GM12865 (cell line): ENCODE data around the gene SP5.

Experiments
- DNase-seq: peaks from one replicate; pipeline ENCODE4 v3.0.0; 2010; ENCODE audit warnings: low read depth
- H3K4me3 ChIP-seq: 2 replicates; pipeline ENCODE4 v1.5.1; 2011; ENCODE audit warnings: mild to moderate bottlenecking, low read depth, low read length, control low read depth
- TF ChIP-seq, protein P1 (sequence below): IDR thresholded peaks from 2 replicates; pipeline ENCODE4 v1.5.1; 2011; ENCODE audit warnings: low read length, control low read depth, low read depth, inconsistent platforms; ENCODE audit not compliant: insufficient read depth; ENCODE audit errors: missing control alignments

Gene SP5

DNA sequence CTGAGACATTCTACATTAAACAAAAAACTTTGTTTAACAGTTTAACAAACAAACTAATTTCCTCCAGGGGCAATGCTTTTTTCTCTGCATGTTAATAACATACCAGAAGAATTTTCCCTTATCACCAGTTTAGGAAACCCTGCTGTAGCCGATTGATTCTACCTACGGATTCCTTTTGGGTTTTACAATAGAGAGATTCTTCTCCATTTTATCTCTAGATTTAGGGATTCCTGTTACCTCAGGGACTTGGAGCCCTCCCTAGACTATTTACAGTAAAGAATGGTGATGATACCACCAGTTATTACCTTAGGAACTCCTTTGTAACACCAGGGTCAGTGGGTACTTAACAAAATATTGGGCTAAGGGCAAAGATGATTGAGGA lies 49.7 kb downstream of the SP5 start:
- TF ChIP-seq, protein P1, sequence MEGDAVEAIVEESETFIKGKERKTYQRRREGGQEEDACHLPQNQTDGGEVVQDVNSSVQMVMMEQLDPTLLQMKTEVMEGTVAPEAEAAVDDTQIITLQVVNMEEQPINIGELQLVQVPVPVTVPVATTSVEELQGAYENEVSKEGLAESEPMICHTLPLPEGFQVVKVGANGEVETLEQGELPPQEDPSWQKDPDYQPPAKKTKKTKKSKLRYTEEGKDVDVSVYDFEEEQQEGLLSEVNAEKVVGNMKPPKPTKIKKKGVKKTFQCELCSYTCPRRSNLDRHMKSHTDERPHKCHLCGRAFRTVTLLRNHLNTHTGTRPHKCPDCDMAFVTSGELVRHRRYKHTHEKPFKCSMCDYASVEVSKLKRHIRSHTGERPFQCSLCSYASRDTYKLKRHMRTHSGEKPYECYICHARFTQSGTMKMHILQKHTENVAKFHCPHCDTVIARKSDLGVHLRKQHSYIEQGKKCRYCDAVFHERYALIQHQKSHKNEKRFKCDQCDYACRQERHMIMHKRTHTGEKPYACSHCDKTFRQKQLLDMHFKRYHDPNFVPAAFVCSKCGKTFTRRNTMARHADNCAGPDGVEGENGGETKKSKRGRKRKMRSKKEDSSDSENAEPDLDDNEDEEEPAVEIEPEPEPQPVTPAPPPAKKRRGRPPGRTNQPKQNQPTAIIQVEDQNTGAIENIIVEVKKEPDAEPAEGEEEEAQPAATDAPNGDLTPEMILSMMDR = no peak
- H3K4me3 ChIP-seq = no peak overlapping the region
- DNase-seq = no peak

DNA sequence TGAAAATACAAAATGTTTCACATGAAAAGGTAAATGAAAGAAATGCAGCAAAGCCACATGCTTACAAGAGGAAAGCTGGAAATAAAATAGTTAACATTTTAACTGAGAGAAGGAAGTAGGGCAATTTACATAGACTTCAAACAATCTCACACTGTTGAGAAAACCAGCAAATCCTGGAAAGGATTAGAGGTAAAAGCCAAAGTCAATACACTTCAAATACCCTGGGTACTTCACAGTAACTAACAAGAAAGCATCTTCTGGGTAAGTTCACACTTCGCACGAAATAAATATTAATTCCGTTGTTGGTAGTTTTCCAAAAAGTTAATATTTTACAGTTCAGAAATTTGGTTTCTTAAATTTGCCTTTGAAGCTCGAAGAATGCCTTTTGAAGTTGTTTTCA lies 51.6 kb downstream of the SP5 start:
- H3K4me3 ChIP-seq = no peak overlapping the region
- TF ChIP-seq, protein P1 = no peak
- DNase-seq = no peak
